Medulla oblongata (tissue), 1 donor: ENCODE measurements around the gene TCHHL1.
"Not testable (repeated sequence)": the region's sequence is repeated elsewhere in the genome, so short reads cannot be mapped to it uniquely, and the experiment has no call there.

Experiments used
- DNase-seq: peaks from one replicate; pipeline ENCODE4 v3.0.0-alpha.2; 2015; ENCODE audit errors: extremely low spot score

The TCHHL1 gene

DNA sequence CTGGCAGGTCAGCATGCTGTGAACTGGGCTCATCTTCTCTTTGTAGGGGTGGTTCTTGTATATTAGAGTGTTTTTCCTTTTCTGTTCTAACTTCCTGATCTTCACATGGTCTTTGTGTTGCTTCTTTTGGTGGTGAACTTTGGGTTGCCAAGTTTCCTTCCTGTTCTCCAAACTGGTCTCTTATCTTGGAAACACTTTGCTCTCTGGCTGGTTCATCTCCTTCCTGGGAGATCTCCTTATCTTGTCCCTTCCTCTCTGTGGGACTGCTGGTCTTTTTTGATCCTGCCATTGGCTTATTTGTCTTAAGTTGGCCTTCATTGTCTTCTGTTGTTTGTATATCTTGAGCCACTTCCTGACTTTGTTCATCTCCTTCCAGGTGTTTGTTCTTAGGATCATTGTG, 2.1 kb downstream of the TCHHL1 start:
- no peak for DNase-seq

DNA sequence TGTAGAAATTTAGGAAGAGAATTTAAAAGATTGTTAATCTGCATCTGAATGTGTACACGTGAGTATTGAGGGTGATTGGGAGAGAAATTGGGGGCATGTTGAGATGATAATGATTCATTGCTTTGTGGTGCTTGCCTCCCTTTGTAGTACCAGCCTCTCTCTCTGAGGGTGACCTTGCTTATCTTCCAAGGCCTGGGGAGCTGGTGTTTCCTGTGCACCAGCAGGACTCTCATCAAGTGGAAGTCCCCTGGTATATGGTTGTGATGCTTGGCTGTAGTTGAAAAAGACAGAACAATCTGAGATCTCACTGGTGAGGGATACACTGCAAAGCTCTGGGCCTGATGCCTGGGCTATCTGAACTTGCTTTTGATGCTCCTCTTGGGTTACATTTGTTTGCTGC, 4.0 kb downstream of the TCHHL1 start:
- no peak for DNase-seq

DNA sequence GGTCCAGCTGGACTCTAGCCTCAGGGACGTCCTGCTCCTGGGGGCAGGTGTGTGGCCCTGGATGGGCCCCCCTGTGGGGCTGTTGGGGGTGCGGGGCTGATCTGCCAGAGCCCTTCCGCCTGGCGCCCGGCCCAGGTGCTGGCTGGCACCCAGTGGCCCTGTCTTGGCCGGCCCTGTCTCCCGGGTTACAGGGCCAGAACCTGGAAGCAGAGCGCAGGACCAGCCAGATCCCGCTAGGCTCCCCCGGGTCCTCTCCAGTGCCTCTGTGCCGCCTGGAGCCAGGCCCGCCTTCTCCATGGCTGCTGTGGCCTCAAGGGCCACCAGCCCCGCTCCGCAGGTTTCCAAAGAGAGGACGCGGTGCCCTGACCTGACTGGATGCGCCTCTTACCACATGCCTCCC, 7.8 kb downstream of the TCHHL1 start:
- DNase-seq = not testable (repeated sequence)

DNA sequence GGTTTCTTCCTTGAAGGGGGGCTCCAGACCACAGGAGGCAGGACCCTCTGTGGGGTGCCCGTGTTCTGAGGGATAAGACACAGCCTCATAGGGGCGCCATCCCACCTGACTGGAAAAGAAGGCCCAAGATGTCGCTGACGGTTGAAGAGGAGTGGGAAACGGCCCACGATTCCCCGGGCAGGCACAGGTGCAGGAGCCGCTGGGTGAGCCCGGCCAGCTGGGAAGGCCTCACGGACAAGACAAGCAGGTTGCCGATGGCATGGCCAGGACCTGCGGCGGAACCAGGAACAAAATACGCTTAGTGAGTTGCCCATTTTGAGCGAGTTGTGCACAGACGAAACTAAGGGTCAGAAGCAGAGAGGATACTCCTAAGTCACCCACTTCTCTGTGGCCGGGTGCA, 8.4 kb downstream of the TCHHL1 start:
- DNase-seq = not testable (repeated sequence)

DNA sequence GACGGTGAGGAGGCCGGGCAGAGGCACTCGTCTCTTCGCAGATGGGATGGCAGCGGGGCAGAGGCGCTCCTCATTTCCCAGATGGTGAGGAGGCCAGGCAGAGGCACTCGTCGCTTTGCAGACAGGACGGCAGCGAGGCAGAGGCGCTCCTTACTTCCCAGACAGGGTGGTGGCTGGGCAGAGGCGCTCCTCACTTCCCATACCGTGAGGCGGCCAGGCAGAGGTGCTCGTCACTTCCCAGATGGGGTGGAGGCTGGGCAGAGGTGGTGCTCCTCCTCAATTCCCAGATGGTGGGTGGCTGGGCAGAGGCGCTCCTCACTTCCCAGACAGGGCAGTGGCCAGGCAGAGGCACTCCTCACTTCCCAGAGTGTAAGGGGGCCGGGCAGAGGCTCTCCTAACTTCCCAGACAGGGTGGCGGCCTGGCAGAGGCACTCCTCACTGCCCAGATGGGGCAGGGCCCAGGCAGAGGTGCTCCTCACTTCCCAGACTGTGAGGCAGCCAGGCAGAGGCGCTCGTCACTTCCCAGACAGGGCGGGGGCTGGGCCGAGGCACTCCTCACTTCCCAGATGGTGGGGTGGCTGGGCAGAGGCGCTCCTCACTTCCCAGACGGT, 9.9 kb downstream of the TCHHL1 start:
- DNase-seq = no peak

DNA sequence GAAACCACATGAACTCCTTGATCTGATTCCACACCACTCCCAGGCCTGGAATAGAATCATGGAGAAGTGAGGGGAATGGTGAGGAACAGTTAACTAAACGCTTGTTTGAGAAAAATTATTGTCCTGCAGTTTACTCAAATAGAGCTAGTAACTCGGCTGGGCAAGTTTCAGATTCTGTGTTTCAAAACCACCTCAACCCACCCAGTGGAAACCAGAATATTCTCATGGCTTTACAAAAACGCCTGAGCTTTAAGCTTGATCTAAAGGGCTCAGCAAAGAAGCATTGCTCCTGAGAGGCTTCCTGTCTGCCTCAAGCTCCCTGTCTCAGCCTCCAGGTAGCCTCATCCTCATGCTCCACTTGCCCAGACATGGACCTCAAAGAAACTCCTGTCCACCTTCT, 16.6 kb downstream of the TCHHL1 start:
- no peak for DNase-seq

DNA sequence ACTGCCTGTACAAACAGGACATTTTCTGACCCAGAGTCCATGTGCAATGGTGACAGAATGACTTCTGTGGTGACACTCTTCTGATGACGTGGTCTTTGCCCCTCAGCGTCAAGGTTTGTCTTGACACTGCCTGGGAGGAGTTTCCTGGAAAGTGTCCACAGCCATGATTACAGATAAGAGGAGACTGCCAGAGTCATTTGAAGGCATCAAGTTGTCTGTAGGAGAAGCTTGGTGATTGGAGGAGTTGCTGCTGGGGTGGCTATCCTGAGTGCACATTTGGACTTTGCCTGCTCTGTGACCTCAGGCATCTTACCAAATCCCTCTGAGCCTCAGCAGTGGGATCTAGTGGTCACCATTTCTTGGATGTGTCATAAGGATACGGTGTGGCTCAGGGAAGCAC, 17.7 kb downstream of the TCHHL1 start:
- no peak for DNase-seq

DNA sequence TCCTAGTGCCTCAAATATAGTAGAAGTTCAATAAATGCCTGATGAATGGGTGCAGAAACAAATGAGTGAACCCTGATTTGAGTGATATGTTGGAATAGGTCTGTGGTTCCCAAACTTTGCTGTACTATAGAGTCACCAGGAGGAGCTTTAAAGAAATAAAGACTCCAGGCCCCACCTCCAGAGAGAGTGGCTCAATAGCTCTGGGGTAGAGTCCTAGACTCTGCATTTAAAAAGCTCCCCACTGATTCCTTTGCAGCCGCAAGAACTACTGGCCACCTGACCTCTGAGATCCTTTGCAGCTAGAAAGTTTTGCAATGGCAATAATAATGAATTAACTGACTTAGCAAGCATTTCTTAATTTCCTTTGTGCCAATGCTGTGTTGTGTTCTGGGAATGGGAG, 20.9 kb downstream of the TCHHL1 start:
- DNase-seq = no peak

DNA sequence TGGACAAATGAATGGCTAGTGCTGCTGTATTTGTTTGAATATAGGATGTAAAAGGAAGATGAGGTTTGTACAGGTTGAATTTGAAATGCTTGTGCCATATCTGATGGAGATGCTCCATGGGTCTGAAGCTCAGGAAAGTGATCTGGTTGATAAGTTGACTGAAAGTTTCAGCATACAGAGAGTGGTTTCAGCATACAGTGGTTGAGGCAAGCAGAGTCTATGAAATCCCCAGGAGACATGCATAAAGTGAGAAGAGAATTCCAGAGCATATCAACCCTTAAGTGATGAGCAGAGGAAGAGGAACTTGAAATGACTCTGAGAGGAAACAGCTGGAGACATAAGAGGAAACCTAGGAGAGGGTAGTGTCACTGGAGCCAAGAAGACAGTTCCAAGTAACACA, 21.7 kb downstream of the TCHHL1 start:
- DNase-seq = no peak

DNA sequence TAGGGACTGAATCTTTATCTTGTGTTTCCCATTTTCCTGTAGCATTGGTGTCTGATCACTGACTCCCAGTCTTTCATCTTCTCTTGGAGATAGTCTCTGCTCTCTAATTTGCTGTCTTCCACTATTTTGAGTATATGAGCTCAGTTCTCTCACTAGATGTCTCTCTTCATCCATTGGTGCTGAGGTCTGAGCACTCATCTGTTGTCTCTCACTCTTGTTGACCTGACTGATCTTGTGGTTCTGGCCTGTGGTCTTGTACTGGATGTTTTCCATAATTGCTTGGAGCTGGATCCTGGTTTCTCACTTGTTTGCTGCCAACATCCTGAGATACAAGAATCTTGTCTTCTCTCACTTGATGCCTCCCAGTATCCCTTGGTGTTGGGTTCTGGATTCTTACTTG, 26.9 kb downstream of the TCHHL1 start:
- DNase-seq = no peak

DNA sequence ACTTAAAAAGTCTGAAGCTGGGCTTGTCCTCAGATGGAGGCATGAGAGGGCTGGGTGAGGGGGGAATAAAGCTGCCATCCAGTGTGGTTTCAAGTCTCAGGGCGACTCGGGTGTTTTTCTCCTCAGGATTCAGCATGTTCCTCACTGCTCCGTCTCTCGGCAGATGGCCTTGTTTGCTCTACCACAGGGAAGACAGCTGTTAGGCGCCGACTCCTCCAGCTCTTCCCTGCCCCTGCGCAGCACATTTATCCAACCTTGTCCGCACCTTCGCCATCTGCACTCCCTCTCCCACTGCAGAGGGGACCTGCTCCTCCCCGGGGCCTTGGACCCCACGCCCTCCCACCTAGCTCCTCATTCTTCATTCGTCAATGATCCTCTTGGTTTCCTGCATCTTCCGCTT, 35.5 kb downstream of the TCHHL1 start:
- DNase-seq = no peak

DNA sequence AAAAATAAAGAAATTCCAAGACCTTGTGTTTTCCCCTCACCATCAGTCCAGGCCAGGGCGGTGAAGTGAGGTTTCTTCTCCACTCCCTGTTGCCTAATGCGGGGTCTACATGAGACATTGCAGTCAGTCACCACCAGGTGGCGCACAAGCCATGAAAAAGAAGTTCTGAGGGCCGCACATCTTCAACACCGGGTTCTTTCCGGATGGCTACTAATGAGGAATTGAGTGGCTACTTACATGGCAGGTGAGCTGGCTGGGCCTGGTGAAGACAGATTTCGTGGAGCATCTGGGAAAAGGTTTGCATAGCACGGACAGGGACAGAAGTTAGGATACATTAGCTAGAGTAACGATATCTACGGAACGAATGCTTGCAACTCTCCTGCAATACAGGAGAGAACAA, 36.3 kb downstream of the TCHHL1 start:
- peak; percentile 92 for DNase-seq

DNA sequence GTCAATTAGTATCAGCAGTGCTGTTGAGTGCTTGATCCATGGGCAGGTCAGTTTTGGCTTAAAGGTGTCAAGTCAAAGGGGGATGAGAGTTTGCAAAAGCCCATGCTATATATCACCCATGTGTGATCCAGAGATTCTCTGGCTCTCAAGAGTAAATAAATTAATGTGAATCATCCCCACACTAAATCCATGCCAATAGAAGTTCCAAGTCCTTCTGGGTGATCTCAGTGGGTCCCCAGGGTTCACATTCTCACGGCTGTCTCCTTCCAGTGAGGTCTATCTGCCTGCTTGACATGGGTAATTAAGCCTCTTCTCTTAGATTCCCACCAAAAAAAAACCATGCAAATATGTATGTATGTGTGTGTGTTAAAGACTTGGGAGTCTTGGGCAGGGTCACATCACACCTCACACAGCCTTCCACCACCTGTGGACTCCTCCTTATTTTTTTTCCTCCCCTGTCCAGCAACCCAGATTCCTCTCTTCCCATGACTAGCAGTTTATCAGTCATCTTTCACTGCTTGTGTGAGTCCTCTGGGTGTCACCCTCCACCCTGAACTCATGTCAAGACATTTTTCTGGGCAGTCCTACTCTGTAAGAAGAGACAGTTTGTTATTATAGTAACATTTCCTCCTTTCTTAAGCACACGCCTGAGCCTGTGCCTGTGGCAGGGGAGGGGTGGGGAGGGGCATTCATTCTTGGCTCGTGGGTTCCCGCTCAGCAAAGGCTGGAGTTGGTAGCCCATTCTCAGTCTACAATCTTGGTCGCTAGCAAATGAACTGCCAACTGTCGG, 37.8 kb downstream of the TCHHL1 start:
- DNase-seq = no peak

DNA sequence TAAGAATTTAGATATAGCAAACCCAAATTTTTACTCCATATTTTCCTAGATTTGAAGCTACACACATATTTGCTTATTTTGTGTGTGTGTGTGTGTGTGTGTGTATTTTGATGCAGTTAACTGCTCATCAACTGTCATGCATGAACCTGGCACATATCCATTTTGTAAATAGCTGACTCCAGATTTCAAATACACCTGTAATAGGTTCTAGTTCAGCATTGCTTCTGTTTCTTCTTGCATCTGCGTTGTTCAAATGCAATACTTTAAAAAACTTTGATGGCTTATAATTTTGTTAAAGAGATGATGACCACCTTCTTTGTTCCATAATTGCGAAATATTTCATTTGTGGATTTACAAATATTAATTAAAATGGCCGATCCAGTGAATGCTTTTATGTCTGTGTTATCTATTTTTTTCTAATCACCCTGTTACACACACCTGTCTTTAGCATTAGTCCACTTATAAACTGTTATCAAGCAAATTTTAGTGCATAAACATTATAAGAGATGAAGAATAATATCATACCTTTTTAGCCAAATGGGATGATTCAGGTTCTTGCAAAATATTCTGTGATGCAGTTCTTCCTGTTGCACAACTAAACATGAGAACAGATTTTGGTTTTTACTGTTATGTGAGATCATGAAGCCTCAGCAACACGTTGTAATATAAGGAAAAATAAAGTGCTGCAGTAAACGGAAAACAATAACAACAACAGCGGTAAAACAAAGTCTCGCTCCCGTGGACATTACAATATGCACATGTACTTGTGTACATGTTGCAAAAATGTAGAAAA, 39.4 kb downstream of the TCHHL1 start:
- DNase-seq = no peak

DNA sequence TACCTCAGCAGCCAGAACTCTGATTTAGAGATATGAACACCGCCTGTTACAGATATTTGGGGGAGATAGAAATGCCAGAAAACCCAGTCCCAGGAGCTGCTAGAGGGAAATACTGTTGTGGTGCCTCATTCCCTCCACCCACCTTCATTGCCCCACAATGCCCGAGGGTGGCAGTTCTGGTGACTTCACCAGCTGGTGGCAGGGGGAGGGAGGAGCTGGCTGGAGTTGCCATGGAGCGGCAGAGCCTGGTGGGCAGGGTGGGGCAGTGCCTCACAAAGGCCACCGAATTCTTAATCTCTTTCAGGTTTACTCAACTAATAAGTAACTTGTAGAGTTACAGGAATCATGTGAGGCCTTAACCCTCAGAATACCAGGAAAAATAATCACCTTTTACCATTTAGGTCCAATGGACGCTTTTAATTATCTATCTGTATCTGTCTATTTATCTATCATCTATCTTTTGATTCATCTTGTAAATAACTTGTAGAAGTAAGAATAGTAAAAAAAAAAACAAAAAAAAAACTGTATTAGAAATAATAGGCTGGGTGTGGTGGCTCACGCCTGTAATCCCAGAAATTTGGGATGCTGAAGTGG, 40.4 kb downstream of the TCHHL1 start:
- no peak for DNase-seq

DNA sequence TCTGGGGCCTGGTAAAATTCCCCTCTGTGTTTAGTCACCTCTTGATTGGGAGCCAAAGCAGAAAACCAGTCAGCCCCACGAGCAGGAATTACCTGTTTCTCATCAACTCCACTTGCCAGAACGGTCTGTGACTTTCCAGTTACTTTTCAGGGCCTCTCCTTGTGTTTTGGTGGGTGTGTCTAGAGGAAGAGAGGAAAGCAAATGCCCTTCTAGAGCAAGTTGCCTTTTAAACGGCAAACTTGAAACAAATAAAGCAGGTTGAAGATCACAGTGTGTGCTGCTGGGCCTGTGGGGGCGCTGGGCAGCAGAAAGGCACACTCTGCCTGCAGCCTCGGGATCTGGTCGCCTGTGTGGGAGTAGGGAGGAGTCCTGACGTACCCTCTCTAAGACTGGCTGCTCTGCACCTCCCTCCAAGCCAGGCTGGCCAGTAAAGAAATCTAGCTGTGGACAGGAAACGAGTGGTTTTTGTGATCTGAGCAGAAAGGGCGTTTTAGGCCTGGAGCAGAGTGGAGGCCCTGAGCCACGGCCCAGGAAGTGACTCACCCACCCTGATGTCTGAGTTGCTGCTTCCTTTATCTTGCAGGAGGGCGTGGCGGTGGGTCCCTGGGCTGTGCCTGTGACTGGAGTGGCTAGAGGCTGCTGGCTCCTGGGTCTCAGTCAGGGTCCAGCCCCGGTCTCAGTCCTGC, 41.0 kb downstream of the TCHHL1 start:
- DNase-seq = peak; percentile 88

DNA sequence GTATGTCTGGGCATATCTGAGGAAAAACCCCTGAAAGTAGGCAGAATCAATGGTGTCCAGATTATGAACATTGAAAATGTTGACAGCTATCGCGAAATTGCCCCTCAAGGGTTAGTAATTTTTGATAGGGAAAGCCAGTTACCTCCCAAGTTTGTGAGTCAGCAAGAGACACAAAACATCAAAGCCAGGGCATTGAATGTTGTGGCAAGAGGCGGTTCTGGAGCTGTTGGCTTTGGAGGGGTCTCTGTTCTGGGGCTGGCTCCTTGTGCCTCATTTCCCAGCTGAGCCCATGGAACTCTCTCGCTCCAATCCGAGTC, 41.5 kb downstream of the TCHHL1 start:
- no peak for DNase-seq

DNA sequence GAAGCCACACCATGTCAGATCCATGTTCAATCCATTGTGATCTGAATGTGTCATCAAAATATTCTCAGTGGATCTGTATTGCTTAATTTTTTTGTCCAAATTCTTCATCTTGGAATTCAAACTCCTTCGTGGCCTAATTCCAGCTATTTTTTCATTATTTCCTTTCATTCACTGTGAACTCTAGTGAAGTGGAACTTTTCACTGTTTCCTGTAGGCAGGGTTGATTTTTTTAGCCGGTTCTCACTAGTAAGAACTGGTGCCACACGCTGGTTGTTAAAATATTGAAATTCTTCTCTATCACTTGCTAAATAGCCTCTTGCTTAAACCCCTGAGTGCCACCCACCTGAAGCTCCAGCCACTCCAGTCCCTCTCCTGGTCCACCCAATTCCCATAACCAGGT, 44.5 kb downstream of the TCHHL1 start:
- no peak for DNase-seq

DNA sequence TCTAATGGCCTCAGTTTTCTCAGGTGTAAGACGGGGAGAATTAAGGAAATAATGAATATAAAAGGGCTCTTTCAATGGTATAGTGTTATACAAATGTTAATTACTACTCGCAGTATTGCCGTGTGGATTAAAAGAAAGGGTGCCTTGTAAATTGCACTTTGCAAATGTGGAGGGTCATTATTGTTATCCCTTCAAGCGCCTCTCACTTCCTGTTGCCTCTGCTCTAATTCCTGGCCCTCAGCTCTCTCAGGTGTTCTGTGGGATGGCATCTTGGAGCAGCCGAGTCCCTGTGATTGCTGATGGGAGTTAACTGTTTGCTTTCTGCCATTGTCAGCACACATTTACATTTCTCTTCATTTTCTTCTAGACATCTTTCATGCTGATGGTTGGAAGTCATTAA, 45.0 kb downstream of the TCHHL1 start:
- DNase-seq = no peak

DNA sequence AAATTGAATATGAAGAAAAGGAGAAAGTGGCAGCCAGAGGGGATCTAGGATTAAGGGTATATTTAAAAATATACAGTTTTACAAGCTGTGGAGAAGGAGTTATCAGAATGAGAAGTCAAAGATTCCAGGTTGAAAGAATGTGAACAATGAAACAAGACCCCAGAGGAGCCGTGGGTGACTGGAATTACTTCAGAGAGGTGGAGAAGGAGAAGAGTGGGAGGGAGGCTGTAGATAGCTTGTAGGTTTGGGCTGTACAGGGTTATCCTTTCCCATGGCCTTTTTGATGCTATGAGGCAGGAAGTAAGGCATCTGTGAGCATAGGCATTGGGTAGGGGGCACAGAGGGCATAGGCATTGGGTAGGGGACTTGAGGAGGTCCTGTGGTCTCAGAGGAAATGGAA, 46.8 kb downstream of the TCHHL1 start:
- DNase-seq = no peak

DNA sequence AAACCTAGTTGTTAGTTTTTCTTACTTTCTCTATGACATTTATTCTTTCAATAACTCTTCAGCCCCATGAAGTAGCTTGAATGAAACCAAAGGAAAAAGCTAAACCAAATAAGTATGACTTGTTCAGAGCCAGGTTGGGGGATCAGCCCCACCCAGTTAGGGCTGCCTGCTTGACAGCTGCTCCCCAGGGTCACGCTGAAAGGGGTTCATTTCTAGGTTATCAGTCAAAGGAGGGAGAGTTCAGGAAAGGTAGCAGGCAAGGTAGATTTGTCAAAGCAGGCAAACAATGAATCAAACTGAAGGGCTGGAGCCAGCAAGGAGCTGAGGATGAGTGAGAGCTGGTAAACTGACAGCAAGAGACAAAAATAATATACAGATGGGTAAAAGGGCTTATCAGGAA, 49.0 kb downstream of the TCHHL1 start:
- no peak for DNase-seq

DNA sequence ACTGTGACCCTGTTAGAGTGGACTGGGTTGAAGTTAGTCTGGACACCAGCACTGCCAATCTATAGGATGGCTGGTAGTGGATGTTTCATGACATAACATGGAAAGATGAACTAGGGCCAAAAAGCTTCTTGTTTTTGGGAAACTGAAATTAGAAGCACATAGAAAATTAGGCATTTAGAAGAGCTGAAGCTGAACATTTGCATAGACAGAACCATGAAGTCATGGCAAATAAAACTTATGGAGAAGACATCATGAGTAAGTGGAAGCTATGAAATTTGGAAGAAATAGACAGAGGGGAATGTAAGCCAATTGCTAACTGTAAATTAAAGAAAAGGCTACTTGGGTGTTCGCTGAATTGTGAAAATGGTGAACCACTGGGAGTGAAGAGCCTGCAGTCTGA, 49.4 kb downstream of the TCHHL1 start:
- no peak for DNase-seq
